HEK293 (cell line): ENCODE results near the gene PHLDB2.
A peak's percentile ranks its signal among the peaks of the same experiment; 100 is the strongest.

ENCODE experiments used
- CTCF ChIA-PET: fragments of 350-600 bp; formaldehyde crosslinking; extraction: SDS; loops from one replicate; lab custom pipeline; 2021; ENCODE audit warnings: antibody characterized with exemption; lab: Yijun Ruan, JAX
- POLR2A ChIA-PET: fragments of 300-600 bp; formaldehyde crosslinking; extraction: SDS; loops from one replicate; lab custom pipeline; 2020; ENCODE audit warnings: antibody characterized with exemption, inconsistent platforms; lab: Yijun Ruan, JAX
- H3K27ac ChIP-seq: fragments of 200-500 bp; sonication (Bioruptor generic); 2 replicates; pipeline ENCODE4 v1.5.1; 2014; ENCODE audit warnings: low read depth, low read length, control low read depth, inconsistent platforms; ENCODE audit errors: extremely low read depth
- H3K36me3 ChIP-seq, 2 experiments: fragments of 200-500 bp in 1 of 2; sonication (Bioruptor generic) in 1 of 2; 1 replicate in 1 of 2; 2 replicates in 1 of 2; pipeline ENCODE4 v1.5.1; 2014 to 2017; ENCODE audit warnings: inconsistent platforms in 2 of 2, low read length in 2 of 2; ENCODE audit not compliant: control insufficient read depth in 2 of 2, insufficient read depth in 1 of 2
- H3K4me1 ChIP-seq: fragments of 200-500 bp; sonication (Bioruptor generic); 2 replicates; pipeline ENCODE4 v1.5.1; 2014; ENCODE audit warnings: mild to moderate bottlenecking, low read length, inconsistent platforms; ENCODE audit not compliant: control insufficient read depth, insufficient read depth
- H3K4me3 ChIP-seq: 2 replicates; pipeline ENCODE4 v1.5.1; 2011; ENCODE audit warnings: low read depth, mild to moderate bottlenecking, control low read depth, low read length, moderate library complexity
- H3K9me3 ChIP-seq: fragments of 200-500 bp; sonication (Bioruptor generic); 2 replicates; pipeline ENCODE4 v1.5.1; 2014; ENCODE audit warnings: low read depth, low read length, inconsistent platforms; ENCODE audit not compliant: control insufficient read depth, insufficient read depth
- CTCF ChIP-seq: fragments of 450-650 bp; formaldehyde crosslinking; IDR thresholded peaks from 2 replicates; pipeline ENCODE4 v1.5.1; 2016; ENCODE audit warnings: missing biosample characterization, missing genetic modification characterization
- GLI2 ChIP-seq: fragments of 450-650 bp; formaldehyde crosslinking; IDR thresholded peaks from 2 replicates; pipeline ENCODE4; 2017; ENCODE audit warnings: missing biosample characterization, missing genetic modification characterization, low read depth, borderline replicate concordance
- GLIS2 ChIP-seq: fragments of 450-650 bp; formaldehyde crosslinking; IDR thresholded peaks from 2 replicates; pipeline ENCODE4 v1.5.1; 2016; ENCODE audit warnings: missing biosample characterization, missing genetic modification characterization
- HOXD13 ChIP-seq: sonication (generic); formaldehyde crosslinking; IDR thresholded peaks from 2 replicates; pipeline ENCODE4 v1.8.0; 2022; ENCODE audit warnings: missing genetic modification reagents, borderline replicate concordance
- PRDM1 ChIP-seq: fragments of 450-650 bp; formaldehyde crosslinking; IDR thresholded peaks from 2 replicates; pipeline ENCODE4; 2016; ENCODE audit warnings: missing biosample characterization, missing genetic modification characterization
- PRDM10 ChIP-seq: fragments of 450-650 bp; formaldehyde crosslinking; IDR thresholded peaks from 2 replicates; pipeline ENCODE4 v1.5.1; 2016; ENCODE audit warnings: missing biosample characterization, missing genetic modification characterization
- SCRT1 ChIP-seq: fragments of 450-650 bp; formaldehyde crosslinking; IDR thresholded peaks from 2 replicates; pipeline ENCODE4 v1.5.1; 2016; ENCODE audit warnings: missing biosample characterization, missing genetic modification characterization, borderline replicate concordance
- SCRT2 ChIP-seq: fragments of 450-650 bp; formaldehyde crosslinking; IDR thresholded peaks from 2 replicates; pipeline ENCODE4 v1.5.1; 2016; ENCODE audit warnings: missing biosample characterization, missing genetic modification characterization
- ZBTB20 ChIP-seq: fragments of 450-650 bp; formaldehyde crosslinking; IDR thresholded peaks from 2 replicates; pipeline ENCODE4 v1.5.1; 2016; ENCODE audit warnings: missing biosample characterization, missing genetic modification characterization
- ZBTB48 ChIP-seq: fragments of 450-650 bp; formaldehyde crosslinking; IDR thresholded peaks from 2 replicates; pipeline ENCODE4 v1.5.1; 2016; ENCODE audit warnings: missing biosample characterization, missing genetic modification characterization
- ZNF211 ChIP-seq: fragments of 450-650 bp; formaldehyde crosslinking; IDR thresholded peaks from 2 replicates; pipeline ENCODE4 v1.5.1; 2016; ENCODE audit warnings: low read depth, missing biosample characterization, missing genetic modification characterization
- ZNF362 ChIP-seq: fragments of 450-650 bp; formaldehyde crosslinking; IDR thresholded peaks from 2 replicates; pipeline ENCODE4 v1.5.1; 2016; ENCODE audit warnings: missing biosample characterization, missing genetic modification characterization
- ZNF366 ChIP-seq: fragments of 450-650 bp; formaldehyde crosslinking; conservative IDR thresholded peaks from 2 replicates; pipeline ENCODE4 v1.5.1; 2016; ENCODE audit warnings: missing biosample characterization, missing genetic modification characterization
- ZNF394 ChIP-seq: fragments of 450-650 bp; formaldehyde crosslinking; IDR thresholded peaks from 2 replicates; pipeline ENCODE4 v1.5.1; 2016; ENCODE audit warnings: missing biosample characterization, missing genetic modification characterization, mild to moderate bottlenecking, moderate library complexity, borderline replicate concordance
- ZNF610 ChIP-seq: fragments of 450-650 bp; formaldehyde crosslinking; IDR thresholded peaks from 2 replicates; pipeline ENCODE4 v1.5.1; 2016; ENCODE audit warnings: missing biosample characterization, missing genetic modification characterization, borderline replicate concordance
- ZNF629 ChIP-seq: fragments of 450-650 bp; formaldehyde crosslinking; IDR thresholded peaks from 2 replicates; pipeline ENCODE4 v1.5.1; 2017; ENCODE audit warnings: missing biosample characterization, missing genetic modification characterization
- ZNF654 ChIP-seq: fragments of 450-650 bp; formaldehyde crosslinking; IDR thresholded peaks from 2 replicates; pipeline ENCODE4 v1.5.1; 2016; ENCODE audit warnings: low read depth, missing biosample characterization, missing genetic modification characterization
- ZXDB ChIP-seq: fragments of 450-650 bp; formaldehyde crosslinking; IDR thresholded peaks from 2 replicates; pipeline ENCODE4 v1.5.1; 2016; ENCODE audit warnings: missing biosample characterization, missing genetic modification characterization

Gene PHLDB2

GRCh38 chr3:111967068-111967467 is 108.0 kb downstream of the PHLDB2 start:
- no peaks in the 10 kb centered on the region for H3K36me3 ChIP-seq
- POLR2A ChIA-PET, result interaction anchor here (0.9 to 1.6 kb wide), 2 partner anchors 12 to 249 kb away, joined by 4 to 6 read pairs; partner anchors contain the start of gene ABHD10
- no peaks in the 10 kb centered on the region for H3K9me3 ChIP-seq
- CTCF ChIA-PET, result interaction anchor here (0.6 to 6.0 kb wide), 16 partner anchors 11 to 298 kb away, joined by 3 to 107 read pairs (median 5); partner anchors contain the start of gene ABHD10
- no peak overlapping the region for H3K4me3 ChIP-seq
- TF ChIP-seq ZBTB20 (tag by site-specific recombination), result no peak
- TF ChIP-seq ZNF394 (tag by site-specific recombination), result no peak
- TF ChIP-seq ZXDB (tag by site-specific recombination), result no peak
- no peak for TF ChIP-seq GLI2 (tag by site-specific recombination)
- no peak for TF ChIP-seq ZNF610 (tag by site-specific recombination)
- no peaks in the 10 kb centered on the region for H3K4me1 ChIP-seq
- no peak overlapping the region for H3K27ac ChIP-seq

- peak; percentile 37; the same call in 1 of the 2 replicates for TF ChIP-seq PRDM1 (tag by site-specific recombination)
- TF ChIP-seq ZNF362, result peak; percentile 60; the same call in 1 of the 2 replicates
- peak; percentile 38; the same call in 1 of the 2 replicates for TF ChIP-seq SCRT1 (tag by site-specific recombination)
- TF ChIP-seq ZNF211 (tag by site-specific recombination), result no peak
- peak; percentile 35; the same call in 1 of the 2 replicates for TF ChIP-seq SCRT2 (tag by site-specific recombination)
- 0 out of 2 replicates have a peak, but pooled peaks have one; percentile 21 for TF ChIP-seq ZNF629 (tag by site-specific recombination)
- no peak for TF ChIP-seq HOXD13 (CRISPR knock-in tag)
- TF ChIP-seq CTCF (tag by site-specific recombination), result peak; percentile 55; the same call in 1 of the 2 replicates
- TF ChIP-seq GLIS2 (tag by site-specific recombination), result no peak
- TF ChIP-seq PRDM10 (tag by site-specific recombination), result 0 out of 2 replicates have a peak, but pooled peaks have one; percentile 10
- peak; percentile 53; the same call in 1 of the 2 replicates for TF ChIP-seq ZNF366 (tag by site-specific recombination)
- TF ChIP-seq ZBTB48, result 0 out of 2 replicates have a peak, but pooled peaks have one; percentile 37
- peak; percentile 72 for TF ChIP-seq ZNF654
- TF ChIP-seq, all 188 proteins: peak for 10
- H3K27ac ChIP-seq, result no peak overlapping the region
- CTCF ChIA-PET, result interaction anchor here (0.6 to 6.0 kb wide), 33 partner anchors 8 to 1127 kb away, joined by 3 to 107 read pairs (median 4); partner anchors contain the start of gene ABHD10
- no peaks in the 10 kb centered on the region for H3K4me1 ChIP-seq
- H3K4me3 ChIP-seq, result no peak overlapping the region
- H3K9me3 ChIP-seq, result no peaks in the 10 kb centered on the region
- no peaks in the 10 kb centered on the region for H3K36me3 ChIP-seq
- POLR2A ChIA-PET, result interaction anchor here (0.9 to 1.6 kb wide), 2 partner anchors 11 to 250 kb away, joined by 4 to 6 read pairs; partner anchors contain the start of gene ABHD10
Observed at GRCh38 chr3:111967651-111968274, 108.7 kb downstream of the PHLDB2 start.
